Testis (tissue), 3 donors: ENCODE data around the gene PLA2G3. TPM values are rescaled to one million over a fixed set of nuclear protein-coding genes. Genes with fewer than 3 reads are reported as not detected.

Experiments
- DNase-seq: peaks from one replicate; pipeline ENCODE4 v3.0.0-alpha.2; 2019
- H3K27ac ChIP-seq, 2 donors: fragments of 200-600 bp; sonication (generic); one replicate each; pipeline ENCODE4 v1.5.1; 2019
- H3K27me3 ChIP-seq: fragments of 200-600 bp; sonication (generic); one replicate; pipeline ENCODE4 v1.5.1; 2019
- H3K36me3 ChIP-seq: fragments of 200-600 bp; sonication (generic); one replicate; pipeline ENCODE4 v1.5.1; 2017; ENCODE audit warnings: low read depth; ENCODE audit errors: missing control alignments
- H3K4me1 ChIP-seq: fragments of 200-600 bp; sonication (generic); one replicate; pipeline ENCODE4 v1.5.1; 2019
- H3K4me3 ChIP-seq, 2 donors: fragments of 200-600 bp; sonication (generic); one replicate each; pipeline ENCODE4 v1.5.1; 2017 to 2019
- H3K9me3 ChIP-seq: fragments of 200-600 bp; sonication (generic); one replicate; pipeline ENCODE4 v1.5.1; 2017
- POLR2A ChIP-seq: fragments of 450-650 bp; IDR thresholded peaks from one replicate; pipeline ENCODE4 v1.6.1; 2017; ENCODE audit warnings: antibody characterized with exemption, mild to moderate bottlenecking, moderate library complexity
- WGBS, 2 donors: methylation state at CpG; one replicate each; pipeline ENCODE4 v1.1.5; 2018; 5-methylcytosine and 5-hydroxymethylcytosine counted together
- intact Hi-C: fragments of 100-400 bp; cut with DNase I; formaldehyde crosslinking; loops from one replicate; pipeline ENCODE4 v1.15.1; 2023; ENCODE audit warnings: low total_unique reads
- polyA plus RNA-seq: library from polyadenylated mRNA; stranded (reverse); fragments of 350-450 nt; fragmentation: Illumina TruSeq; extraction: RNeasy Lipid Tissue Mini Kit (QIAGEN cat#74804); gene quantifications from one replicate; pipeline ENCODE4 v1.2.3, GENCODE V29; 2014; ENCODE audit warnings: low read depth, low replicate concordance; ENCODE audit not compliant: insufficient read depth
- total RNA-seq, 2 donors: library from RNA; depleted of rRNA; stranded (reverse); fragments of >200 nt; gene quantifications; one replicate each; pipeline ENCODE4 v1.2.3, GENCODE V29; 2016
- TF ChIP-seq, protein P1 (sequence below), 3 experiments: fragments of 450-650 bp in 2 of 3; fragments of 200-600 bp in 1 of 3; sonication (generic) in 1 of 3; IDR thresholded peaks; one replicate each; pipeline ENCODE4 v1.5.1; 2016 to 2019; ENCODE audit warnings: antibody characterized with exemption in 3 of 3, mild to moderate bottlenecking in 2 of 3, moderate library complexity in 1 of 3

The PLA2G3 gene
- total and polyA plus RNA-seq, 3 donors from 2014 or later, result 0.44 to 0.68 (median 0.55) TPM

DNA sequence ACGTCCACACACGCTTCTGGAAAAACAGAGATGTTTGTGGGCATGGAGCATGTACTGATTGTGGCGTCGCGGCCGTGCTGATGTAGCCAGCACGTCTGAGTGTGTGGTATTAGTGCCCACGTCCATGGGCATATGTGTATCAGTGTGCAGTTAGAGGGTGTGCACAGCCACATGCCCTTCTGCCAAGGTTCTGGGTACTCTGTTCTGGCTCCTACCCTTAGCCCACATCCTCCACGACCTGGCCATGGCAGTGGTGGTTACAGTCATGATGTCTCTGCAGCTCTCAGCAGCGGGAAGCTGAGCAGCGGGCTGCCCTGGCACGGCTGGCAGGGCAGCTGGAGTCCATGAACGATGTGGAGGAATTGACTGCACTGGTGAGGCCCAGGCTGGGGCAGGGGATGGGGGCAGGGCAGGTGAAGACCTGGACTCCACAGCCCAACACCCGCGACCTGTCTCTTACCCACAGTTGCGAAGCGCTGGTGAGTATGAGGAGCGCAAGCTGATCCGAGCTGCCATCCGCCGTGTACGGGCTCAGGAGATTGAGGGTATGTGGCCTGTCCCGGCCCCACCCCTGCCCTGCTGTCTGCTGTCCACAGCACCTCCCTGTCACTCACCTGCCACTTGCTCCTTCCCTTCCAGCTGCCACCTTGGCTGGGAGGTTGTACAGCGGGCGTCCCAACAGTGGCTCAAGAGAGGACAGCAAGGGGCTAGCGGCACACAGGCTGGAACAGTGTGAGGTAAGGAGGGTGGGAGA is 51.9 kb downstream of the PLA2G3 start:
- H3K27ac ChIP-seq, result no peak overlapping the region
- intact Hi-C loops, result loop anchor here (5.0 kb wide), 1 partner anchor 141 kb away; no protein-coding TSS in a partner anchor
- TF ChIP-seq POLR2A, result no peak
- TF ChIP-seq, protein P1, sequence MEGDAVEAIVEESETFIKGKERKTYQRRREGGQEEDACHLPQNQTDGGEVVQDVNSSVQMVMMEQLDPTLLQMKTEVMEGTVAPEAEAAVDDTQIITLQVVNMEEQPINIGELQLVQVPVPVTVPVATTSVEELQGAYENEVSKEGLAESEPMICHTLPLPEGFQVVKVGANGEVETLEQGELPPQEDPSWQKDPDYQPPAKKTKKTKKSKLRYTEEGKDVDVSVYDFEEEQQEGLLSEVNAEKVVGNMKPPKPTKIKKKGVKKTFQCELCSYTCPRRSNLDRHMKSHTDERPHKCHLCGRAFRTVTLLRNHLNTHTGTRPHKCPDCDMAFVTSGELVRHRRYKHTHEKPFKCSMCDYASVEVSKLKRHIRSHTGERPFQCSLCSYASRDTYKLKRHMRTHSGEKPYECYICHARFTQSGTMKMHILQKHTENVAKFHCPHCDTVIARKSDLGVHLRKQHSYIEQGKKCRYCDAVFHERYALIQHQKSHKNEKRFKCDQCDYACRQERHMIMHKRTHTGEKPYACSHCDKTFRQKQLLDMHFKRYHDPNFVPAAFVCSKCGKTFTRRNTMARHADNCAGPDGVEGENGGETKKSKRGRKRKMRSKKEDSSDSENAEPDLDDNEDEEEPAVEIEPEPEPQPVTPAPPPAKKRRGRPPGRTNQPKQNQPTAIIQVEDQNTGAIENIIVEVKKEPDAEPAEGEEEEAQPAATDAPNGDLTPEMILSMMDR (IDR thresholded peaks at IDR 0.05), result no peak
- DNase-seq, result no peak
- H3K36me3 ChIP-seq, result no peaks in the 10 kb centered on the region
- H3K4me3 ChIP-seq, result no peak overlapping the region
- peaks cover 21% of the 10 kb centered on the region for H3K4me1 ChIP-seq
- no peaks in the 10 kb centered on the region for H3K27me3 ChIP-seq
- no peaks in the 10 kb centered on the region for H3K9me3 ChIP-seq
- 90 to 94% methylated on average over 23 to 26 of the region's 26 CpGs for WGBS, 2 donors

DNA sequence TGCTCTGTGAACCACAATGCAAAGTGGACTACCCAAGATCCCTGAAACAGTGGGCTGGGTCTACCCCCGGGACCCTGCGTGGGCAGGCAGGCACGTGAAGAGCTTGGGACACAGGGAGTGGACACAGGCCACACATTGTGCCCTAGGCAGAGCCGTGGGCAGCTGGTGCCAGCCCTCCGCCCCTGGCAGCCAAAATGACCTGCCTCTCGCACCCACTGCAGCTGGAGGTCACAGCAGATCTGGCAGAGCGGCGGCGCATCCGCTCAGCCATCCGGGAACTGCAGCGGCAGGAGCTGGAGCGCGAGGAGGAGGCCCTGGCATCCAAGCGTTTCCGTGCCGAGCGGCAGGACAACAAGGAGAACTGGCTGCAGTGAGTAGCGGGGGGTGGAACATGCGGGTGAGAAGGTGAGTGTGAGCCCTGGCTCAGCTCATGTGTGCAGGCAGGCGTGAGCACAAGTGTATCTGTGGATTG is 52.5 kb downstream of the PLA2G3 start:
- Histone ChIP-seq H3K9me3 (no peaks in the 10 kb centered on the region), H3K36me3 (no peaks in the 10 kb centered on the region), H3K27me3 (no peaks in the 10 kb centered on the region), H3K4me1 (peaks cover 27% of the 10 kb centered on the region), H3K4me3 (no peak overlapping the region), H3K27ac (no peak overlapping the region)
- intact Hi-C loops, result loop anchor here (5.0 kb wide), 1 partner anchor 140 kb away; no protein-coding TSS in a partner anchor
- WGBS, 2 donors, result 82 to 85% methylated on average over 10 to 20 of the region's 21 CpGs
- TF ChIP-seq, protein P1 (IDR thresholded peaks at IDR 0.05), result no peak
- TF ChIP-seq POLR2A, result no peak
- no peak for DNase-seq

DNA sequence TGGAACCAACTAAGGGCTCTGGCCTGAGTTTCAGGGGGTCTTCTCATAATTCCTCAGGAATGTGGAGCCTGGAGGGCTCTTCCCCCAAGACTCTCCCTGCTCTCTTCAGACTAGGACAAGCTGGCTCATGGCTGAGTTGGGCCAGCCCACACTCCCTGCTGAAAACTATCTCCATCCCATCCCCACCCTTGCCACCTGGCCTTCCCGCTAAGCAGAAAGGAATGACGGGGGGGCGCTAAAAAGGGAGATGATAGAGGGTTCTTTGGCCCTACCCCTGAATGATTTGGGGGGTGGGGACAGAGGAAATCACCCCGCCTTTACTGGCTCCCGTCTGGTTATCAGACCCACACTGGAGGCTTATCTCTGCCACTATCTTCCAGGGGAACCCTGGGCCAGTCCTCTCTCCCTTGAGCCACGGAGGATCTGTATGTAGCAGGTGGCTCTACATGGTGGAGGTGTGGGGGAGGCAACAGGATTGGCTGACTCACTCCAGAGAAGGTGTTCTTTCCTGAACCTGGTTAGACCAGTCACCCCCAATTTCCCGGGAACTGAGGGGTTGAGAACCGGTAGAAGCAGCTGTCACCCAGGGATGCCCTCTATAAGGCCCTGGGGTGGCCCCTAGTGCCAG is 53.5 kb downstream of the PLA2G3 start:
- no peak overlapping the region for H3K27ac ChIP-seq
- no peak overlapping the region for H3K4me3 ChIP-seq
- peaks cover 31% of the 10 kb centered on the region for H3K4me1 ChIP-seq
- no peaks in the 10 kb centered on the region for H3K36me3 ChIP-seq
- H3K9me3 ChIP-seq, result no peaks in the 10 kb centered on the region
- WGBS, 2 donors, result 79 to 80% methylated on average over 5 to 8 of the region's 8 CpGs
- H3K27me3 ChIP-seq, result no peaks in the 10 kb centered on the region
- TF ChIP-seq, protein P1 (IDR thresholded peaks at IDR 0.05), result no peak
- no peak for TF ChIP-seq POLR2A
- no peak for DNase-seq
- intact Hi-C loops, result loop anchor here (5.0 kb wide), 1 partner anchor 140 kb away; no protein-coding TSS in a partner anchor

DNA sequence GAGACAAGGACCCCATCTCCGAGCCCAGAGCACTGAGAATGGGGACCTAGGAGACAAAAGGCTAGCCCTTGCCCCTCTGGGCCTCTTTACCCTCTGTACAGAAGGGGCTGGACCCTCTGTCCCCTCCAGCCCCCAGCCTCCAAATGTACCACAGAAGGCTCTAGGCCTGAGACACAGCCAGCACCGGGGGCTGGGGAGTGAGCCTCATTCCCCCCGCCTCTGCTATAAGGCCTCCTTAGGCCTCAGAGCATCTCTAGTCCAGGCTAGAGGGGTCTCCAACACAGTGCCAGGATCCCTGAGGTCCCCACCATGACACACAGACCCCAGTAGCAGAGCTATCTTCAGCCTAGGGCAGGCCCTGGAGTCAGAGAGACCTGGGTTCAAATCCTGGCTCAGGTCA is 54.4 kb downstream of the PLA2G3 start:
- 79 to 90% methylated on average over 2 to 3 of the region's 3 CpGs for WGBS, 2 donors
- Histone ChIP-seq H3K27ac (peak overlapping the region; percentile 86 to 90), H3K27me3 (no peaks in the 10 kb centered on the region), H3K36me3 (no peaks in the 10 kb centered on the region), H3K4me1 (peaks cover 31% of the 10 kb centered on the region), H3K4me3 (no peak overlapping the region), H3K9me3 (no peaks in the 10 kb centered on the region)
- TF ChIP-seq, protein P1 (IDR thresholded peaks at IDR 0.05), result no peak
- TF ChIP-seq POLR2A, result no peak
- intact Hi-C loops, result loop anchor here (5.0 kb wide), 1 partner anchor 139 kb away; no protein-coding TSS in a partner anchor
- DNase-seq, result no peak
